Activated CD4-positive, alpha-beta T cell treated with anti-CD3 and anti-CD28 coated beads, Interleukin-2, amount 10 ng/mL, durations not matched to agents 7 days and 5 days (primary cell): ENCODE results near the gene TEX14. TPM values are rescaled to one million over a fixed set of nuclear protein-coding genes. Genes with fewer than 3 reads are reported as not detected.
"Not testable (repeated sequence)": the region's sequence is repeated elsewhere in the genome, so short reads cannot be mapped to it uniquely, and the experiment has no call there.

Experiments
- CTCF ChIA-PET: fragments of 350-600 bp; sonication (Branson Sonifier 250); formaldehyde crosslinking; loops from one replicate; lab custom pipeline; 2021; ENCODE audit warnings: antibody characterized with exemption; lab: Charles Lee
- POLR2A ChIA-PET: fragments of 350-600 bp; sonication (Branson Sonifier 250); formaldehyde crosslinking; loops from one replicate; lab custom pipeline; 2021; ENCODE audit warnings: antibody characterized with exemption; lab: Charles Lee
- DNase-seq: peaks from one replicate; pipeline ENCODE4 v3.0.0-alpha.2; 2020
- H3K27ac Mint-ChIP-seq: one replicate; pipeline ENCODE4 v1.8.0; 2021; ENCODE audit warnings: mild to moderate bottlenecking, moderate library complexity, mixed read lengths
- H3K27me3 Mint-ChIP-seq: one replicate; pipeline ENCODE4 v1.8.0; 2021; ENCODE audit warnings: mixed read lengths
- H3K36me3 Mint-ChIP-seq: one replicate; pipeline ENCODE4 v1.8.0; 2021; ENCODE audit warnings: low read depth, mixed read lengths
- H3K4me1 Mint-ChIP-seq: one replicate; pipeline ENCODE4 v1.8.0; 2021; ENCODE audit warnings: mixed read lengths
- H3K4me3 Mint-ChIP-seq: one replicate; pipeline ENCODE4 v1.8.0; 2021; ENCODE audit warnings: mild to moderate bottlenecking, moderate library complexity, mixed read lengths
- H3K9me3 Mint-ChIP-seq: one replicate; pipeline ENCODE4 v1.8.0; 2021; ENCODE audit warnings: mixed read lengths
- total RNA-seq, 2 experiments: library from RNA; stranded (reverse); gene quantifications; one replicate each; pipeline ENCODE4 v1.2.3, GENCODE V29; 2021

The TEX14 gene
- total RNA-seq, 2 experiments from 2014 or later: 0.27 to 0.50 TPM

GRCh38 chr17:58586009-58586644 is 105.7 kb downstream of the TEX14 start:
- Mint-ChIP-seq H3K27ac (no peak overlapping the region), H3K9me3 (no peaks in the 10 kb centered on the region), H3K4me3 (no peak overlapping the region), H3K36me3 (no peaks in the 10 kb centered on the region), H3K27me3 (peaks cover 3% of the 10 kb centered on the region), H3K4me1 (no peaks in the 10 kb centered on the region)
- ChIA-PET POLR2A (no interaction called here), CTCF (interaction anchor here (0.6 to 1.4 kb wide), 2 partner anchors 15 to 95 kb away, joined by 3 to 4 read pairs; no protein-coding TSS in a partner anchor)
- DNase-seq: no peak

- POLR2A ChIA-PET: no interaction called here
- no peak for DNase-seq
- Mint-ChIP-seq H3K9me3 (no peaks in the 10 kb centered on the region), H3K4me1 (no peaks in the 10 kb centered on the region), H3K27me3 (peaks cover 3% of the 10 kb centered on the region), H3K4me3 (no peak overlapping the region), H3K36me3 (no peaks in the 10 kb centered on the region), H3K27ac (no peak overlapping the region)
- CTCF ChIA-PET: no interaction called here
Observed at GRCh38 chr17:58585554-58585953, 106.3 kb downstream of the TEX14 start.

DNA sequence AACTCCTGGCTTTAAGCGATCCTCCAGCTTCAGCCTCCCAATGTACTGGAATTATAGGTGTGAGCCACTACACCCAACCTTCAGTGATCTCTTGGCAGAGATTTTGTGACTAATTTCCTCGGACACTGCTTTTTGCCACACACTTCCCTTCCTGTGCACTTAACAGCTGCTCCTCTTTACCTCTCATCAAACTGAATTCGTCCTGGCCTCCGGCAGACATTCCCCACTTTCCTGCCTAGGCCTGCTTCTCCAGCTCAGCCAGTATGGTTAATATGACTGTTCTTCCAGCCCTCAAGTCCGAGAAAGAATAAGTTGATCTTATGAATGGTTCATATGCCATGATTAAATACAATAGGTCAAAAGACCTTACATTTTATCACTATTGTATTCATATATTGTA is 108.4 kb downstream of the TEX14 start:
- no peak overlapping the region for H3K27ac Mint-ChIP-seq

GRCh38 chr17:58582718-58583117 is 109.1 kb downstream of the TEX14 start:
- H3K27me3 Mint-ChIP-seq, H3K9me3 Mint-ChIP-seq, H3K4me1 Mint-ChIP-seq, DNase-seq, POLR2A ChIA-PET, H3K36me3 Mint-ChIP-seq, H3K27ac Mint-ChIP-seq, H3K4me3 Mint-ChIP-seq: not testable (repeated sequence)
- CTCF ChIA-PET: interaction anchor here (1.6 kb wide), 1 partner anchor 64 kb away, joined by 3 read pairs; no protein-coding TSS in a partner anchor

More for the DNA sequence above, 108.4 kb downstream of the TEX14 start:
- H3K9me3 Mint-ChIP-seq: no peaks in the 10 kb centered on the region
- DNase-seq: no peak
- no peaks in the 10 kb centered on the region for H3K4me1 Mint-ChIP-seq
- no peaks in the 10 kb centered on the region for H3K36me3 Mint-ChIP-seq
- H3K4me3 Mint-ChIP-seq: no peak overlapping the region
- ChIA-PET POLR2A (no interaction called here), CTCF (interaction anchor here (0.8 to 1.6 kb wide), 4 partner anchors 13 to 125 kb away, joined by 3 to 6 read pairs (median 4); no protein-coding TSS in a partner anchor)
- peaks cover 3% of the 10 kb centered on the region for H3K27me3 Mint-ChIP-seq

GRCh38 chr17:58580671-58581070 is 111.2 kb downstream of the TEX14 start:
- H3K27me3 Mint-ChIP-seq: peaks cover 7% of the 10 kb centered on the region
- H3K4me1 Mint-ChIP-seq: no peaks in the 10 kb centered on the region
- ChIA-PET CTCF (interaction anchor here (1.4 to 3.2 kb wide), 2 partner anchors 8 to 17 kb away, joined by 4 to 15 read pairs; no protein-coding TSS in a partner anchor), POLR2A (no interaction called here)
- H3K36me3 Mint-ChIP-seq: no peaks in the 10 kb centered on the region
- DNase-seq: no peak
- no peak overlapping the region for H3K4me3 Mint-ChIP-seq
- no peaks in the 10 kb centered on the region for H3K9me3 Mint-ChIP-seq
- no peak overlapping the region for H3K27ac Mint-ChIP-seq

DNA sequence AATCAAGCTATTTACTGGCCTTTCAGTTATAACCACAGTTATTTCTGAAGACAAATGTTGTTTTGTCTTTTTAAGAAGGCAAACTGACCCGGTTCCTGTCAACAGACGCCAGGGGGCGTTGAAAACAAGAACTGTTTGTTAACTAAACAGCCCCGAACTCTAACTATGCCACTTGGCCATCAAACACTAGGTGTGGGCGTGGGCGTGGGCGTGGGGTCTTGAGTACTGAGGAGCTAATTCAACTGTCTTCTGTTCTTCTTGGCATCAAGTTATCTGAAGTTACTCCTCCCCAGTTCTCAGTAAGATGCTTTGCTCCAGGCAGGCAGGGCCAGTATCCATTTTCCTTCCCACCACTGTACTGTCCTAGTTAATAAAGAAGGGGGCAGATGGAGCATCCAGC is 114.1 kb downstream of the TEX14 start:
- peaks cover 4% of the 10 kb centered on the region for H3K4me1 Mint-ChIP-seq
- peak; percentile 49 for DNase-seq
- ChIA-PET CTCF (interaction anchor here (0.8 to 3.2 kb wide), 7 partner anchors 11 to 429 kb away, joined by 3 to 15 read pairs (median 4); no protein-coding TSS in a partner anchor), POLR2A (no interaction called here)
- peaks cover 4% of the 10 kb centered on the region for H3K27me3 Mint-ChIP-seq
- no peak overlapping the region for H3K4me3 Mint-ChIP-seq
- H3K27ac Mint-ChIP-seq: no peak overlapping the region
- H3K36me3 Mint-ChIP-seq: no peaks in the 10 kb centered on the region
- H3K9me3 Mint-ChIP-seq: no peaks in the 10 kb centered on the region

- H3K27ac Mint-ChIP-seq: no peak overlapping the region
- no peaks in the 10 kb centered on the region for H3K9me3 Mint-ChIP-seq
- peaks cover 4% of the 10 kb centered on the region for H3K27me3 Mint-ChIP-seq
- H3K36me3 Mint-ChIP-seq: no peaks in the 10 kb centered on the region
- peaks cover 4% of the 10 kb centered on the region for H3K4me1 Mint-ChIP-seq
- no peak for DNase-seq
- POLR2A ChIA-PET: no interaction called here
- CTCF ChIA-PET: interaction anchor here (1.1 to 1.6 kb wide), 5 partner anchors 12 to 430 kb away, joined by 3 to 5 read pairs (median 3); no protein-coding TSS in a partner anchor
- no peak overlapping the region for H3K4me3 Mint-ChIP-seq
Observed at GRCh38 chr17:58576679-58577367, 115.0 kb downstream of the TEX14 start.

DNA sequence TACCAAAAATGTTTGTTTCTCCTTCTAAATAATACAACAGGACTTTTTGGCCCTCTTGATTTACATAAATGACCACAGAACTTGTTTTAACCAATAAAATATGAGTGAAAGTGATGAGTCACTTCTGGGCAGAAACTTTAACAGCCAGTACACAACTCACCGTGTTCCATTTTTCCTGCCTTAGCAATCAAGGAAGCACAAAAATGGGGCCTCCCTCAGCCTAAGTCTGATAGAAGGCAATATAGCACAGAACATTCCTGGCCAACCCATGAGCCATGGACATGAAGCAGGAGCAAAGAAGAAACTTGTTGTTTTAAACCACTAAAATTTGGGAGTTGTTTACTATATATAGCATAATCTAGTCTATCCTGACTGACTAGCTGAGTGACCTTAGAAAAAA is 116.3 kb downstream of the TEX14 start:
- Mint-ChIP-seq H3K9me3 (no peaks in the 10 kb centered on the region), H3K4me3 (no peak overlapping the region), H3K36me3 (no peaks in the 10 kb centered on the region), H3K27me3 (peaks cover 4% of the 10 kb centered on the region), H3K27ac (no peak overlapping the region), H3K4me1 (peaks cover 4% of the 10 kb centered on the region)
- ChIA-PET POLR2A (interaction anchor here (0.7 kb wide), 1 partner anchor 15 kb away, joined by 4 read pairs; no protein-coding TSS in a partner anchor), CTCF (interaction anchor here (0.6 to 0.7 kb wide), 3 partner anchors 68 to 291 kb away, joined by 3 to 4 read pairs (median 3); no protein-coding TSS in a partner anchor)
- DNase-seq: no peak

- H3K4me1 Mint-ChIP-seq: peaks cover 4% of the 10 kb centered on the region
- no peak overlapping the region for H3K4me3 Mint-ChIP-seq
- ChIA-PET POLR2A (no interaction called here), CTCF (interaction anchor here (0.5 to 1.7 kb wide), 2 partner anchors 9 to 115 kb away, joined by 3 to 4 read pairs; no protein-coding TSS in a partner anchor)
- no peaks in the 10 kb centered on the region for H3K36me3 Mint-ChIP-seq
- no peaks in the 10 kb centered on the region for H3K9me3 Mint-ChIP-seq
- H3K27ac Mint-ChIP-seq: no peak overlapping the region
- DNase-seq: no peak
- H3K27me3 Mint-ChIP-seq: peaks cover 9% of the 10 kb centered on the region
Observed at GRCh38 chr17:58574025-58574424, 117.8 kb downstream of the TEX14 start.

- H3K4me1 Mint-ChIP-seq: peaks cover 4% of the 10 kb centered on the region
- ChIA-PET CTCF (interaction anchor here (0.6 to 1.3 kb wide), 3 partner anchors 15 to 523 kb away, joined by 3 to 6 read pairs (median 5); no protein-coding TSS in a partner anchor), POLR2A (no interaction called here)
- H3K27me3 Mint-ChIP-seq: peaks cover 10% of the 10 kb centered on the region
- no peak overlapping the region for H3K4me3 Mint-ChIP-seq
- no peak overlapping the region for H3K27ac Mint-ChIP-seq
- no peak for DNase-seq
- no peaks in the 10 kb centered on the region for H3K36me3 Mint-ChIP-seq
- H3K9me3 Mint-ChIP-seq: no peaks in the 10 kb centered on the region
Observed at GRCh38 chr17:58572846-58573245, 119.0 kb downstream of the TEX14 start.

- Mint-ChIP-seq H3K4me1 (peaks cover 4% of the 10 kb centered on the region), H3K27me3 (peaks cover 13% of the 10 kb centered on the region), H3K9me3 (no peaks in the 10 kb centered on the region), H3K36me3 (no peaks in the 10 kb centered on the region), H3K27ac (no peak overlapping the region), H3K4me3 (no peak overlapping the region)
- no peak for DNase-seq
- ChIA-PET CTCF (interaction anchor here (0.6 to 1.3 kb wide), 5 partner anchors 13 to 222 kb away, joined by 3 to 5 read pairs (median 4); no protein-coding TSS in a partner anchor), POLR2A (no interaction called here)
Observed at GRCh38 chr17:58570758-58571157, 121.1 kb downstream of the TEX14 start.

DNA sequence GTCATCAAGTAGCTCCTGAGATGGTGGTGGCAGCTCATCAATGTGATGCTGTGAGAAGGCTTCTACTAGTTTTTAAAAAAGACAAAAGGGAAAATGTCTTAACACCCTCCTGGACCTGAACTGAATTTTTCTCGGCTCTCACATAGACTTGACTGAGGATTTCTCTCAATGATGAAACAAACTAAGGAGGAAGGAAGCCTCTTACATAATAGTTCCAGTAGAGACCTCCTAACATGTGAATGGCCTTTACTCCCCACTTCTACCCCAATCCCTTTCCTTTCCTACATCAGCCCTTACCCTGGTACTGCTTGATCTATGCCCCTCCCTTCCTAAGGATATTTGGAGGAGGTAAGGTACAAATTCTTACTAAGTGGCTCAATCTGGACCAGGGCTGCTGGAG is 122.6 kb downstream of the TEX14 start:
- Mint-ChIP-seq H3K36me3 (no peaks in the 10 kb centered on the region), H3K9me3 (no peaks in the 10 kb centered on the region), H3K4me1 (no peaks in the 10 kb centered on the region), H3K4me3 (no peak overlapping the region), H3K27me3 (peaks cover 15% of the 10 kb centered on the region), H3K27ac (no peak overlapping the region)
- CTCF ChIA-PET: interaction anchor here (0.8 kb wide), 1 partner anchor 12 kb away, joined by 3 read pairs; no protein-coding TSS in a partner anchor
- DNase-seq: no peak
- POLR2A ChIA-PET: no interaction called here
